ENCODE measurements around the gene TTLL13.

DNA sequence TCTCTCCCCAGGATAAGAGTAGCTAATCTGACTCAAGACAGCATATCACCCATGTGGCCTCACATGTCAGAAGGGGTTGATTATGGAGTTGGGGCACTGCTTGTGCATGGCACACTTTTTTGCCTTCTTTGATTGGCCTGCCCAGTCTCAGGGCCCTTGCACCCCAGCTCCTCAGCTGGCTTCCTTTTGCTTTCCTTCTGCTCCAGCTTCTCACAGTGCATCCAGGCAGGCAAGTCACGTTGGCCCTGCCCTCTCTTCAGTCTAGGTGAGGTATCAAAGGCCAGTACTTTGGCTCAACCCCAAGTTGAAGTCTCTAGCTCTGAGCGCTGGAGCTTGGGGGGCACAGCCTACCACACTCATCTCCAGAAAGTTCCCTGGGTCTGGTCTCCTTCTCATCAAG, 58.3 kb downstream of the TTLL13 start:
- TF ChIP-seq POLR2A (IDR thresholded peaks at IDR 0.05) = no peak
- TF ChIP-seq, protein P1, sequence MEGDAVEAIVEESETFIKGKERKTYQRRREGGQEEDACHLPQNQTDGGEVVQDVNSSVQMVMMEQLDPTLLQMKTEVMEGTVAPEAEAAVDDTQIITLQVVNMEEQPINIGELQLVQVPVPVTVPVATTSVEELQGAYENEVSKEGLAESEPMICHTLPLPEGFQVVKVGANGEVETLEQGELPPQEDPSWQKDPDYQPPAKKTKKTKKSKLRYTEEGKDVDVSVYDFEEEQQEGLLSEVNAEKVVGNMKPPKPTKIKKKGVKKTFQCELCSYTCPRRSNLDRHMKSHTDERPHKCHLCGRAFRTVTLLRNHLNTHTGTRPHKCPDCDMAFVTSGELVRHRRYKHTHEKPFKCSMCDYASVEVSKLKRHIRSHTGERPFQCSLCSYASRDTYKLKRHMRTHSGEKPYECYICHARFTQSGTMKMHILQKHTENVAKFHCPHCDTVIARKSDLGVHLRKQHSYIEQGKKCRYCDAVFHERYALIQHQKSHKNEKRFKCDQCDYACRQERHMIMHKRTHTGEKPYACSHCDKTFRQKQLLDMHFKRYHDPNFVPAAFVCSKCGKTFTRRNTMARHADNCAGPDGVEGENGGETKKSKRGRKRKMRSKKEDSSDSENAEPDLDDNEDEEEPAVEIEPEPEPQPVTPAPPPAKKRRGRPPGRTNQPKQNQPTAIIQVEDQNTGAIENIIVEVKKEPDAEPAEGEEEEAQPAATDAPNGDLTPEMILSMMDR (IDR thresholded peaks at IDR 0.05) = no peak

All from right lobe of liver (tissue), 4 donors.